DND-41 (cell line): ENCODE results near the gene MAGEA10.

ENCODE experiments used
- EZH2 ChIP-seq: IDR thresholded peaks from 3 replicates; pipeline ENCODE4 v1.6.1; 2012; ENCODE audit warnings: borderline replicate concordance, low read depth, mild to moderate bottlenecking, moderate library complexity, low read length, inconsistent platforms; ENCODE audit not compliant: severe bottlenecking
- TF ChIP-seq, protein P1 (sequence below): IDR thresholded peaks from 2 replicates; pipeline ENCODE4 v1.5.1; 2012; ENCODE audit warnings: borderline replicate concordance, low read length, moderate library complexity, mild to moderate bottlenecking; ENCODE audit not compliant: poor library complexity, severe bottlenecking; ENCODE audit errors: extremely low read depth

- TF ChIP-seq, protein P1, sequence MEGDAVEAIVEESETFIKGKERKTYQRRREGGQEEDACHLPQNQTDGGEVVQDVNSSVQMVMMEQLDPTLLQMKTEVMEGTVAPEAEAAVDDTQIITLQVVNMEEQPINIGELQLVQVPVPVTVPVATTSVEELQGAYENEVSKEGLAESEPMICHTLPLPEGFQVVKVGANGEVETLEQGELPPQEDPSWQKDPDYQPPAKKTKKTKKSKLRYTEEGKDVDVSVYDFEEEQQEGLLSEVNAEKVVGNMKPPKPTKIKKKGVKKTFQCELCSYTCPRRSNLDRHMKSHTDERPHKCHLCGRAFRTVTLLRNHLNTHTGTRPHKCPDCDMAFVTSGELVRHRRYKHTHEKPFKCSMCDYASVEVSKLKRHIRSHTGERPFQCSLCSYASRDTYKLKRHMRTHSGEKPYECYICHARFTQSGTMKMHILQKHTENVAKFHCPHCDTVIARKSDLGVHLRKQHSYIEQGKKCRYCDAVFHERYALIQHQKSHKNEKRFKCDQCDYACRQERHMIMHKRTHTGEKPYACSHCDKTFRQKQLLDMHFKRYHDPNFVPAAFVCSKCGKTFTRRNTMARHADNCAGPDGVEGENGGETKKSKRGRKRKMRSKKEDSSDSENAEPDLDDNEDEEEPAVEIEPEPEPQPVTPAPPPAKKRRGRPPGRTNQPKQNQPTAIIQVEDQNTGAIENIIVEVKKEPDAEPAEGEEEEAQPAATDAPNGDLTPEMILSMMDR = no peak
- no peak for TF ChIP-seq EZH2
These were observed 34.5 kb downstream of the MAGEA10 start for GRCh38 chrX:152103866-152104265.
